T47D (cell line): ENCODE measurements around the gene HORMAD1.
A peak's percentile ranks its signal among the peaks of the same experiment; 100 is the strongest.
"Not testable (repeated sequence)": the region's sequence is repeated elsewhere in the genome, so short reads cannot be mapped to it uniquely, and the experiment has no call there.

ENCODE experiments used
- DNase-seq, 2 experiments: peaks; one replicate each; pipeline versions ENCODE4 v3.0.0 to v3.0.0-alpha.2; 2011 to 2012; ENCODE audit warnings: low read depth in 1 of 2, low spot score in 1 of 2
- JUND ChIP-seq: IDR thresholded peaks from 2 replicates; pipeline ENCODE4 v1.6.1; 2012; ENCODE audit warnings: low read depth
- in situ Hi-C: cut with HindIII; loops from 2 replicates; pipeline ENCODE4 v1.10.0; 2016; ENCODE audit warnings: low sequenced_read_pairs, low pct_unique_long_range_greater_than_20kb

Gene HORMAD1

GRCh38 chr1:150730130-150730721 lies 9.5 kb upstream of the HORMAD1 start:
- TF ChIP-seq JUND = no peak
- in situ Hi-C loops = no loop called here
- DNase-seq = no peak

DNA sequence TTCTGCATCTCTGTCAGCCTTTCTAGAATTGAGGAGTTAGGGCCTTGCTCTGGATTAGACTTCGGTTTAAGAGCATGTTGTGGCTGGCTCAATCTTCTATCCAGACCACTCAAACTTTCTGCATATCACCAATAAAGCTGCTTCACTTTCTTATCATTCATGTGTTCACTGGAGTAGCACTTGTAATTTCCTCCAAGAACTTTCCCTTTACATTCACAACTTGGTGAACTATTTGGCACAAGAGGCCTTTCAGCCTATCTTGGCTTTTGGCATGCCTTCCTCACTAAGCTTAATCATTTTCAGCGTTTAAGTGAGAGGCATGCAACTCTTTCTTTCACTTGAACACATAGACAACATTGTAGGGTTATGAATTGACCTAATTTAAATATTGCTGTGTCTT lies 3.6 kb upstream of the HORMAD1 start:
- in situ Hi-C loops = no loop called here

DNA sequence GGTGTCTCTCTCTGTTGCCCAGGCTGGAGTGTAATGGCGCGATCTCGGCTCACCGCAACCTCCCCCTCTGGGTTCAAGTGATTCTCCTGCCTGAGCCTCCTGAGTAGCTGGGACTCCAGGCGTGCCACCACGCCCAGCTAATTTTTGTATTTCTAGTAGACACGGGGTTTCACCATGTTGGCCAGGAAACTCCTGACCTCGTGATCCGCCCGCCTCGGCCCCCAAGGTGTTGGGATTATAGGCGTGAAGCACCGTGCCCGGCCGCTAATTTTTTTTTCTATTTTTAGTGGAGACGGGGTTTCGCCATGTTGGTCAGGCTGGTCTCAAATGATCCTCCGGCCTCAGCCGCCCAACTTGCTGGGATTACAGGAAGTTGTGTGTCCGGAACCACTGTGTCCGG lies 597 bp downstream of the HORMAD1 start:
- in situ Hi-C loops = no loop called here
- no peak for DNase-seq
- TF ChIP-seq JUND = no peak

More for the DNA sequence above, 3.6 kb upstream of the HORMAD1 start:
- no peak for DNase-seq
- TF ChIP-seq JUND = no peak

DNA sequence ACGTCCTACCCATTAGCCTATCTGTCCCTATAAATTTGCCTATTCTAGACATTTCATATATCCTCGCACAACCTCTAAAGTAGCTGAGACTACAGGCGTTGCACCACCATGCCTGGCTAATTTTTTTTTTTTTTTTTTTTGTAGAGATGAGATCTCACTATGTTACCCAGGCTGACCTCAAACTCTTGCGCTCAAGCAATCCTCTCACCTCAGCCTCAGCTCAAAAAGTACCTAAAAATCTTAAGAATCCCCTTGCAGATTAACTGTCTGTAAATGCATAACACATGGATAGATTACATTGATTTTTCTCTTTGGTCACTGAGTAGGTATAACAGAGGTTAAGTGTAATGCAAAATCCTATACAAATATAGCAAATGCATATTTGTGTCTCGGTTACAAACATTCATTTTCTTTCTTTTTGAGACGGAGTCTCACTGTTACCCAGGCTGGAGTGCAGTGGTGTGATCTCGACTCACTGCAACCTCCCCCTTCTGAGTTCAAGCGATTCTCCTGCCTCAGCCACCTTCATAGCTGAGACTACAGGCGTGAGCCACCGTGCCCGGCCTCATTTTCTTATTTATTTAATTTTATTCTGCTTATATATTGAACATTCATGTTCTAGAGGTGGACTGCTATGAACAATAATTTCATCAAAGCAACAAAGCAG lies 2.3 kb downstream of the HORMAD1 start:
- no peak for DNase-seq
- no peak for TF ChIP-seq JUND
- in situ Hi-C loops = no loop called here

- DNase-seq, in situ Hi-C loops: not testable (repeated sequence)
These were observed 11.7 kb downstream of the HORMAD1 start for GRCh38 chr1:150709031-150709430.

DNA sequence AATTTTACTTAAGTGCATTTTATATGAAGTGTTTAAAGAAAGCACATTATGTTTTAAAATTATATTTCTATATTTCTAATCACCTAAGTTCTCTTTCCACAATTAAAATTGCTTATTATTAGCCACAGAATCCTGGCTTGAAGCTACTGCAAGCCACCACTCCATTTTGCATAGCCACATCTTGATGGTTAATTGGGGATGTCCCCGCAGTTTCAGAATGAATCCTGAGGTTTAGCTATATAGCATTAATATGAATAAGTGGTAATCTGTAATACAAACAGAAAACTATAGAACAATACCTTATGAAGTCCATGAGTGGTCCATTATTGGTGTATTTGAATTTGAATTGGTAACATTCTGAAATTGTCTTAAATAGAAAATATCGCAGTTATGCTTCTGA lies 12.1 kb downstream of the HORMAD1 start:
- no peak for TF ChIP-seq JUND
- in situ Hi-C loops = no loop called here
- DNase-seq = no peak

DNA sequence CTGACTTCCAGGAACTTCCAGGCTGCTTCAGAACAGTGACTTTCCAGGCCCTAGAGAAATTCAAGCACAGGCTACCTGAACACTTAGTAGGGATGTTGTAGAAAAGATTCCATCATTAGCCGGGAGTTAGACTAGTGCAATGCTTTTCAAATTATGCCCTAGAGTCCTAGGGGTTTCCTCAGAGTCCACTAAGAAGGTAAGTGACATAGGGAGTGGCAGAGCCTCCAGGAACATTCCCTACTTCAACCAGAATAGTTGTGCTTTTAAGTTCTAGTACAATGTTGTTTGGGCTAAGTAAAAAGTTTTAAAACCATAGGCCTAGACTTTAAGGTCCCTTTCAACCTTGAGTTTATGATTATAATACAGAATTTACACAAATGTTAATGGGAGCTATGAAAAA lies 14.6 kb downstream of the HORMAD1 start:
- no peak for DNase-seq
- in situ Hi-C loops = no loop called here
- TF ChIP-seq JUND = no peak

DNA sequence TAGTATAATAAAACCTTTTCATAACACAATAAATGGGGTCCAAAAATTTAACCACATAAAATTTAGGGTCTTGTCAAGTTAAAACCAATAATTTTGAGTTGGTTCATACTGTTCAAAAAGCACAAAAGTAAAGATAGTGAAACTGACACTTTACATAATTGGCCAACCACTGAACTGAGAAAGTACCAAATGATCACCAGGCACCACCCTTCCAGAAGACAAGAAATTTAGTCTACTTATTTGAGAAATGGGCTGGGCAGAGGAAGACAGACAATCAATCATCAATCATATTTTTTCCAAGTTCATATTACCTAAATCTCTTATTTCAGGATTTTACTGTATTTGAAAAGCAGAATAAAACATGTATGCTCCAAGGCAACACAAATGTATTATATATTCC lies 17.3 kb downstream of the HORMAD1 start:
- no peak for DNase-seq
- in situ Hi-C loops = no loop called here
- no peak for TF ChIP-seq JUND

DNA sequence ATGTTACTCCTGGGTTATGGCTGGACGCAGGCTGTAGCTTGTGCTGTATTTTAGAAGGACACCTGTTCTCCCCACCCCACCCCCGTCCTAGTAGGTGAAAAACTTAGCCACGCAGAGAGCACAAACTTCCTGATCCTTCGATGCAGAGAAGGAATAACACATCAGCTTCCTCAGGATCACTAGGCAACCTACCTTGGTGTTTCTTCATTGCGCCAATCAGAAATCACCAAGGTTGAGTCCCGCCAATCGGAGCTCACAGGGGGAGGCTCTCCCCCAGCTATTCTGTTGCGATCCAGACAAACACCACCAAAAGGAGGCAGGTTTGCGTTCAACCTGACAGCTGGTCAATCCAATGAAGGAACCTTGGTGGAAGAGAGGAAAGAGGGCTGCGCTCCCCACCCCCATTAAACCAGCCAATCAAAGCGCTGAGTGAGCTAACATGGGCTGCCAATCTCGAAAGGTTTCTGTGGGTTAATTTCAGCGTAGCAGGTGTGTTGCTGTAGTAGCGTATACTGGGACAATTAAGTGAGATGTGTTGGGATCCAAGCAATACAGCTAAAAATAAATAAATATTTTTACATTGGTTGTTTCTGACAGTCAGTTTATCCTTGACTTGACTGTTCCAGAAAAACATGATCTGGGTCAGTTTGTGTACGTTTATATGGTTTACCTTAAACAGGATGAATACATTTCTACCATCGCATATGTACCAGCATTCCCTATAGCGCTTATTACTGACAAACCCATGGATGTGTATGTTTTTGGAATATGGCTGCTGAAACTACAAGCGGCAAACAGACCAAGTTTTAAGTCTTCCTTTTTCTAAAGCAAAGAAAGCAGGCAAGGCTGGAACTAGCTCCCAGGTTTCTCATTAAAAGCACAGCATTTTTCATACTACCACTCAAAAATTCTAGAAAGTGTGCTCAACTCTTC lies 23.4 kb downstream of the HORMAD1 start, which contains the start of gene GOLPH3L:
Gene GOLPH3L, minus strand, starts transcription at position 160 of the 933 bp plus-strand sequence. CDS start 2,316 bp downstream, outside the sequence.
- in situ Hi-C loops = no loop called here

GRCh38 chr1:150696590-150696989 lies 24.1 kb downstream of the HORMAD1 start:
- no peak for TF ChIP-seq JUND
- DNase-seq = peak in 1 of 2 experiments; percentile 11
- in situ Hi-C loops = no loop called here

More for the DNA sequence above, 23.4 kb downstream of the HORMAD1 start, which contains the start of gene GOLPH3L:
- peak; percentile 83 to 100 for DNase-seq
- no peak for TF ChIP-seq JUND

DNA sequence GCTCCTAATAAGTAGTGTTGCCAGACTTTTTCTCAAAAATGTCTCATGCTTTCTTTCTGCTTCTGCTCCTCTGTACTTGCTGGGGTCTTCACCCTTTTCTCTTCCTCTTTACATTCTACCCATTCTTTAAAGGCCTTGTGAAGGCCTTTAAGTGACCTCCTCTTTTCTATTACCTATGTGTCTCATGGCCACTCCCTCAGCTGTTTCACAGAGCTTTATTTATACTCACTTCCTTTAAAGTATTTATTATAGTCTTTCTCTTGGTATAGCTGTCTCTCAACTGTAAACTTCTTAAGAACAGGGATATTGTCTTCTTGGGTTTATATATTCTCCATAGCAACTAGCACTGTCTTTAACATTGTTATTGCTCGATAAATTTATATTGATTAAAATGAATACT lies 24.5 kb downstream of the HORMAD1 start:
- TF ChIP-seq JUND = no peak
- in situ Hi-C loops = no loop called here
- DNase-seq = no peak

DNA sequence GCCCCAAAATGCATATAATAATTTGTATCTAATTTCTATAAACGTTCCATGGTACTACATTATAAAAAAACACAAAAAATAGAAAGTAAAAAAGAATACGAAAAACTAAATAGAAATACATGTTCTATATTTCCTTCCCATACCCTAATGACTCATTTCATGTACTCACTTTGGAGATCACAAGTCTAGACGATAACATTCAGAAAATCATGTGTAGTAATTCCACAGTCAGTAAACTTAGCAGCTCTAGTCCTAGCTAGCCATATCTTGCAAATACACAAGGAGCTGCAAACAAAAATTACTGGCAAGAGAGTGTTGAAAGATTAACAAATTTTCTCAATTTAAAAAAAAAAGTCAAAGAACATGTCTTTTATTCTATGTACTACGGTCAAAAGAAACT lies 25.1 kb downstream of the HORMAD1 start:
- no peak for DNase-seq
- in situ Hi-C loops = no loop called here
- no peak for TF ChIP-seq JUND

GRCh38 chr1:150692720-150693119 lies 28.0 kb downstream of the HORMAD1 start:
- no peak for TF ChIP-seq JUND
- in situ Hi-C loops = no loop called here
- no peak for DNase-seq
